Tibial nerve (tissue), 4 donors: Measurements from ENCODE around the gene DAB1.

Experiments used
- CTCF ChIP-seq, 5 experiments: fragments of 200-600 bp in 3 of 5; fragments of 450-650 bp in 2 of 5; sonication (generic) in 3 of 5; IDR thresholded peaks; one replicate each; pipeline ENCODE4 v1.5.1; 2016 to 2019; ENCODE audit warnings: antibody characterized with exemption in 5 of 5, mild to moderate bottlenecking in 3 of 5, moderate library complexity in 2 of 5
- EP300 ChIP-seq, 2 donors: sonication (generic); formaldehyde crosslinking; IDR thresholded peaks; one replicate each; pipeline ENCODE4 v1.6.1; 2017; ENCODE audit warnings: antibody characterized with exemption in 2 of 2, mild to moderate bottlenecking in 1 of 2
- POLR2A ChIP-seq, 2 donors: fragments of 450-650 bp; IDR thresholded peaks; one replicate each; pipeline ENCODE4 v1.6.1; 2017; ENCODE audit warnings: antibody characterized with exemption in 2 of 2, mild to moderate bottlenecking in 2 of 2, moderate library complexity in 2 of 2

DNA sequence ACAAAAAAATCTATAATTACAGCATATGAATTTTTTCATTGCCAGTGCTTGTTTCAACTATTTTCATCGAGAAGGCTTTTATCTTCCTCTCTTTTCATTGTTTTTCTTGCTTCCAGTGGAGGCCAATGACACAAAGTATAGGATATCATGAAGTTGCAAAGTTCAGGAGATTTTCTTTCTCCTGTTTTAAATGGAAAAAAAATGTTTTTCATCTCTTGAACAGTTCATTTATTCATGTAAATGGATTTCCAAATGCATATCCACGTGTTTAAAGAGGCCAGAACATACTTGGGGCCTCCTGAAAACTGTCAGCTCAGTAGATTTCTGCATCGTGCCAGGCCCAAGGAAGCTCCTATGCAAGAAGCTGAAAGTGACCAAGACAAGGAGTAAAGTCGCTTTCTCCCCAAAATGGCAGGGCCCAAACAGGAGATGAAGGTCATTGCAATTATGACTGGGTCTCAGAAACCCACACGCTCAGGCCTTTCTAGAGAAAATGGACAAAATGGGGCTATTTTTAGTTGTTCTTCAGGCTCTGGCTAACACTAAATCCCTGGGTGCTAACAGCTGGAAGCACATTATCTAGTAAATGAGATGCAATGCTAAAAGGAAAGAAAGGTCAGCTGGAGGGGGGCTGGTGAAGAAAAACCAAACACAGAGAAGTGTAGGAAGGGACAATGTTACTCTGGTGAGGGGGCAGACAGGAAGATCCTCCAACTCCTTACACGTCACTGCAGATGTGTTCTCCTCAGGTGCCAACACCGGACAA is 321.1 kb downstream of the DAB1 start:
- TF ChIP-seq POLR2A (IDR thresholded peaks at IDR 0.05), result no peak
- TF ChIP-seq CTCF (IDR thresholded peaks at IDR 0.05), result no peak
- TF ChIP-seq EP300 (IDR thresholded peaks at IDR 0.05), result no peak
